Right renal cortex interstitium (tissue), 3 donors: Measurements from ENCODE around the gene RASGRP3. TPM values are rescaled to one million over a fixed set of nuclear protein-coding genes. Genes with fewer than 3 reads are reported as not detected.

ENCODE experiments used
- DNase-seq, 3 donors: peaks; one replicate each; pipeline ENCODE4 v3.0.0-alpha.2; 2013; ENCODE audit warnings: low read depth in 3 of 3, low spot score in 2 of 3
- polyA plus RNA-seq, 3 donors: library from polyadenylated mRNA; unstranded; fragments of 120-200 nt; gene quantifications; one replicate each; pipeline ENCODE4 v1.2.1, GENCODE V29; 2013; ENCODE audit not compliant: insufficient read length in 3 of 3

The RASGRP3 gene
- polyA plus RNA-seq, 3 donors, result 19.5 to 25.1 (median 24.8) TPM

DNA sequence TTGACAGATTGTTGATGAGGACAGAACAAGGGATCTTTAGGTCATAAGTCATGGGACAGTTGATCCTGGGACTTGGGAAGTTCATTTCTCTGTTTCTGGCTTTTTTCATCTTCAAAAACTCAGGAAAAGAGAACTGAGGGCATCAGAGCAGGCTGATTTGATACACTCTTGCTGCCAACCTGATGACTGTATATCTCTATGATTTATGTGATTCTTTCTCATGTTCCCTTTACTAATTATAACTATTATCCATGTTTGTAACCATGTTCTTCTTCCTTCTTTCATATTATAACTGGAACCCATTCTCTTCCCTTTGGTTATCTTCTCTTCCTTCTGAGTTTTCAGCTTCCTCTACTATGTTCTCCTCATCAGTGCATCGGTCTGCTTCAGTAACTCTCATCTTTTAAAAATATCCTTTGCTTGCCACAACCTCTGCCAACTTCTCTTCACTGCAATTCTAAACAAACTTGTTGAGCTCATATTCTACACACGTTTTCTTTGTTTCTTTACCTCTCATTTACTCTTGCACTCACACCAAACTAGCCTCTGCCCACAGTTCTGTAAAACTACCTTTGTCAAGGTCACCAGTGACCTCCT is 13.5 kb downstream of the RASGRP3 start:
- no peak for DNase-seq

GRCh38 chr2:33491441-33492084 is 15.1 kb downstream of the RASGRP3 start:
- no peak for DNase-seq

DNA sequence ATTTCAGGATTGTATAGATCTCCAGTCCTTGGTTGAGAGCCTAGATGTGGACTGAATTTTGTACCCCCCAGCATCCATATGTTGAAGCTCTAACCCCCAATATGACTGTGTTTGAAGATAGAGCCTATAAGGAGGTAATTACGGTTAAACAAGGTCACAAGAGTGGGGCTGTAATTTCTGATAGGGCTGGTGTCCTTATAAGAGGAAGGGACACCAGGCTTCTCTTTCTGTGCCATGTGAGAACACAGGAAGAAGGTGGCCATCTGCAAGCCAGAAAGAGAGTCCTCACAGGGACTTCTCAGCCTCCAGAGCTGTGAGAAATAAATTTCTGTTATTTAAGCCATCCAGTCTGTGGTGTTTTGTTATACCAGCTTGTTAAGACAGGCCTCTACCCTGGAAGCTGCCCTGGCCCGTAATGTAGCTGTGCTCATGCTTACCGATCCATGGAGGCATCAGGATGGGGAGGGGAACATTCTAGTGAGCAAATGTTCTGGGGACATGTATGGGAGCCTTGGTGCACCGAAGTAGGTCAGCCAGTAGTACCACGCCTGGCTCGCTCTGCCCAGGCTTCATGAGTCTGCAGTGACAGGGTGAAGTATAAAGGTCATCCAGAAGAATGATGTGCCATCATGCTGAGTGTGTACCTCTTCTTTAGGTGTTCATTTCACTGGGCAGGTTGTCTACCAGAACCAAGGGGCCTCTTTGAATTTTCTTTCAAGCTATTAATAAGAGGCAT is 16.1 kb downstream of the RASGRP3 start:
- DNase-seq, result no peak

DNA sequence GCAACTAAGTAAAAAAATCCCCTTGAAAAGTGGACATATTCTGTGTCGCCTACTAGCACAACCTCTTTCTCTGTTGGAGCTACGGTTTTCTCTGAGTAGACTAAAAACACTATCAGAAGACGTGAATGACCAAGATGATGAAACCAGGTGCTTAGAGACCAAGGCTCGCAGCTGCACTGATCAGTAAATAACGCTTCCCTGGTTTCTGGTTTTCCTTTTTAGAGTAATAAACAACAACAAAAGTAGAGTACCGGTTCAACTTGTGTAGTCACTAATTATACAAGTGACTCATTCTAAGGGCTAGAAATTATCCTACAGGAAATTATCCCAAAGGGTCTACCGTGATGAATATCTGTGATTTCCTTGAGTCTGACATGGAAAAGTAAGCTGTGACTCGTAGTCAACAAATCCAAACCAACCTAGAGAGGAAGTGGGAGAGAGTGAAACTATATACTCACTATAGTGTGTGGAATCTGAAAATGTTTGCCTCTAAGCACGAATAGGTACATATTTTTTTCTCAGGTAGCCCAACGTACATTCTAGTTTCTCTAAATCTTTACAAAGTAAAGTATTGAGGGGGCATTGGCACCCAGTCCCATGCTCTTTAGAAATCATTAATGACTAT is 17.8 kb downstream of the RASGRP3 start:
- DNase-seq, result no peak

DNA sequence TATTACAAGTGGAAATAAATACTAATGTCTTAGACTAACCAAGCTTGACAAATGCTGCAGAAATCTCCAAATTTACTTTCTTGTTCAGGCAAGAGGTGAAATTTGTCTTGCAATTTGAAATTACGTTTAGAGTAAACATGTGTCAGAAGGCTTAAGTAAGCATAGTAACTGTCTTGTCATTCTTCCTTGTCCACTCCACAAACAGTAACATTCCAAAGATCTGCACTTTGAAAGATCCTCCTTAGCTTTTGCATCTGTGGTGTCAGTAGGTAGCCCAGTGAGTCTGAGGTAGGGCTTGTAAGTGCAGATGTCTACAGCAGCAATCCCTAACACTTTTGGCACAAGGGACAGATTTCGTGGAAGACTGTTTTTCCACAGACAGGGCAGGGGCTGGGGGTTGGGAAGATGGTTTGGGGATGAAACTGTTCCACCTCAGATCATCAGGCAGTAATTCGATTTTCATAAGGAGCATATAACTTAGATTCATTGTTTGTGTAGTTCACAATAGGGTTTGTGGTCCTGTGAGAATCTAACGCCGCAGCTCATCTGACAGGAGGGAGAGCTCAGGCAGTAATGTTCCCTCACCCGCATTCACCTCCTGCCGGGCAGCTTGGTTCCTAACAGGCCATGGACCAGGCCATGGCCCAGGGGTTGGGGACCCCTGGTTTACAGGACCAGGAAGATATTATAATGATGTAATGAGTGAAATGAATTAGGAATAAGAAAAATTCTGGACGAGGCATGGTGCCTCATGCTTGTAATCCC is 18.6 kb downstream of the RASGRP3 start:
- DNase-seq, result no peak

DNA sequence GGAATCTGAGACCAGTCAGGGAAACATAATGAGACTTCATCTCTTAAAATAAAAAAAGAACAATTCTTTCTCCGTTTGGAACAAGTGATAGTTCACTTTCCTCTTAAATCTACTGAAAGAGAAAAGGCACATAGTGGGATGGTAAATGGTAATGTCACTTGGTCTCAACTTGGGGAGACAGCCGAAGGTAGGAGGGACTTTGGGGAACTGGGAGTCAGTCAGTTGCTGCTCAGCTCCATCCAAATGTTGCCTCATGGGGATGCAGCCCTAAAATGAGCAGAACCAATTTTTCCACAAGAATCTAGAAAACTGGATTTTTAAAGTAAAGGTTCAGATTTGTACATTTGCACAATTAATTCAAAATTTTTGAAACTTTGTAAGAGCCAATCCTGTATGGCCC is 19.2 kb downstream of the RASGRP3 start:
- no peak for DNase-seq

DNA sequence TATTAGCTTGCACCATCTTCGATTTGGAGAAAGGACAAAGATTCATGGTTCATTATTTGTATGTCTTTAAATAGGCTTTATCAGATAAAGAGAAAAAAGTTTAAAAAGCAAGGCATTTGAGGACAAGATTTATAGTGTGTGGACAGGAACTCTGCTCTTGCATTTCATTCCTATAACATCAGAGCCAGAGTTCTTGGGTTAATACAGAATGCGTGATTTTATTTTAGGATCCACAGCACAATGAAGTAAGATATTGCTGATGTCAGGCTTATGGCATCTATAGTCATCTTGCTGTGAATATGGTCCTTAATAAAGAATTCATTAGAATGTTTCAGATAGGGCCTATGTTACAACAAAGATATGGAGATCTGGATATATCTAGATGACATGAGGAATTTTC is 19.7 kb downstream of the RASGRP3 start:
- no peak for DNase-seq

GRCh38 chr2:33496726-33497125 is 20.3 kb downstream of the RASGRP3 start:
- DNase-seq, result no peak

DNA sequence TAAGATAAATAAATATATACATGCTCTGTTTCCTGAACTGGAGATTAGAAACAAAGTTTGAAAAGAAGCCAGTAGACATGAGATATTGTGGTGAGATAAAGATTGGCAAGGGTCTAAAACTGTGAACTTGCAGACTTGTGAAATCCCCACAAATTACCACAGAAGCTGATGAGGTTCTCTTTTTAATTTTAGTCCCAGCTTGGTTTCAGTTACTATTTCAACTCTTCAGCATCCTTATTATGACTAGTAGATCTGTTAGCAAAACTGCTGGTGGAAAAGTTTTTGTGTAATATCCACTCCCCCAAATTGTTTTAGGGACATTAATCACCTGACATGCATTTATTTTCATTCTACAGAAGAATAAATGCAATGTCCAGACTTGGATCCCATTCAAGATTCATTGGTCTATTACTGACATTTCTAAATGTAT is 20.8 kb downstream of the RASGRP3 start:
- DNase-seq, result no peak

- DNase-seq, result no peak
These were observed 22.0 kb downstream of the RASGRP3 start for GRCh38 chr2:33498291-33498956.

- no peak for DNase-seq
These were observed 23.7 kb downstream of the RASGRP3 start for GRCh38 chr2:33500177-33500576.

DNA sequence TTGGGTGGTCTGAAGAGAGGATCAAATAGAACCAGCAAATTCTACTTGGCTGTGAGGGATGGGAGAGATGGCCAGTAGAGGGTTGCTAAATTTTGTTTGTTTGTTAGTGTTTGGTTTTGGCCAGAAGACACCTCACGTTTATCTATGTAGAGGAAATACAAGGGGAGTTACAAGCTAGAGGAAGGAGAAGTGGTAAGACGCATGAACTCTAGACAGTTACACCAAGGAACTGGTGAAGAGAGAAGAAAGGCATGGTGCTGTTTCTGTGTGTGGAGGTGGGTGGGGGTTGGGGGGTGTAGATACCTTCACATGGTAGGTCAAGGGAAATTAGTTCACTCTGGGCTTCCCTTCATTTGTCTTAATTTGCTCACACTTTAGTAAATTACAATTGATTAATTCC is 25.6 kb downstream of the RASGRP3 start:
- no peak for DNase-seq

DNA sequence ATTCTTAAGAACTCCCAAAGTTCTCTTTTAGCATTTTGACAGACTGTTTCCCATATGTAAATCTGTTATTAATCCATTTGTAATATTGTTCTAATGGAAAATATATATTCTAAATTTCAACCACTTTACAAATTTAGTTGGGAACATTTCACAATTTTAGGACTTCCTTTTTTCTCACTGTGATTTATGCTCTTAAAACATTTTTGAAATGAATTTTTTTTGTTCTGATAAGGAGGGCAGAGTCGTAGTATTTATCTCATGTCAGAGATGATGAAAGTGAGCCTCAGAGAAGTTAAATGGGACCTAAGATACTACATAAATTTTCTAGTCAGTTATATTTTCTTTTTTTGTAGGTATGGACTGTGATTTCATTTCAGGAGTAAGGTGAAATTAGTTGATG is 26.6 kb downstream of the RASGRP3 start:
- no peak for DNase-seq

- no peak for DNase-seq
These were observed 29.5 kb downstream of the RASGRP3 start for GRCh38 chr2:33505966-33506365.

DNA sequence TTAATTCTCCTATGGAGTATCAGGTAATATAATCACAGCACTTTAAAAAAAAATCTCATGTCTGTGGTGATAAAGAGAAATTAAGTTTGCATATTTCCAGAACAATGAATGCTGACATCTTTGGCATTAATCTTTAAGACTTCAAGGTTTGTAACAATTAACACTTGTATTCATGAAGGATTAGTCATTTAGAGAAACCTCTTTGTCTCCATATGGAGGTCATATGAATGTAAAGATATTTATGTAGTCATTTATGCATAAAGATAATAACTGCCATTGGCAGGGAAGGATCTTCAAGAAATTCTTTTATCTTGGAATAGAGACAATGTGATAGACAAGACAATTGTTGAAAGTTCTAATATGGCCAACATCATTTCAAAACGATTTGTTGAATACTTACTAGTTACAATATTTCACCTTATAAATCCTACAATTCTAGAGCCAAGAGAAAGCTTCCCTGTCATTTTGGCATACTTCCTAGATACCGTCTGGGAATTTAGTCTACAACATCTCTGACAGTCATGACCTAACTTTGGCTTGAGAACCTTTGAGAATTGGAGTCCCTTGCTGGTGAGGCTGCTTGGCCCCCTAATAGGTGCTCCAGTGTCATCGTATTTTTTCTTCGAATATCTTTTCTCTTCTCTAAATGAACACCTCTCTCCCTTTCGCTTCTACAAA is 33.6 kb downstream of the RASGRP3 start:
- no peak for DNase-seq

- no peak for DNase-seq
These were observed 34.1 kb downstream of the RASGRP3 start for GRCh38 chr2:33510586-33510968.

DNA sequence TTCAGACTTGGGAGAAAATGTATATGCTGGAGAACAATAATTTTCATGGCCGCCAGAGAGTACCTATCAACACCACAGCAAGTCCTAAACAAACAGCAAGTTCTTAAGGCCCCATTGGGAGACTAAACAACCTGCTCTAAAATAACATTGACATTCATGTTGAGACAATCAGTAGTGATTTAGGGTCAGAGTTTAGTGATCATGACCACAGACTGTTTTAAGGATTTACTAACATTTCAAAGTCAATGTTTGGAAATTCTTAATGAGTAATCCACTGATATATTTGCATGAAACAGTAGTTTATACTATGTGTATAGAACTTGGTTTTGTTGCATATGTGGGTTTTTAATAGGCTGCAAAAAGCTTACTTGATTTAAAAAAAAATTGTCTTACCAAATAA is 34.7 kb downstream of the RASGRP3 start:
- DNase-seq, result no peak

GRCh38 chr2:33512112-33512511 is 35.7 kb downstream of the RASGRP3 start:
- no peak for DNase-seq

DNA sequence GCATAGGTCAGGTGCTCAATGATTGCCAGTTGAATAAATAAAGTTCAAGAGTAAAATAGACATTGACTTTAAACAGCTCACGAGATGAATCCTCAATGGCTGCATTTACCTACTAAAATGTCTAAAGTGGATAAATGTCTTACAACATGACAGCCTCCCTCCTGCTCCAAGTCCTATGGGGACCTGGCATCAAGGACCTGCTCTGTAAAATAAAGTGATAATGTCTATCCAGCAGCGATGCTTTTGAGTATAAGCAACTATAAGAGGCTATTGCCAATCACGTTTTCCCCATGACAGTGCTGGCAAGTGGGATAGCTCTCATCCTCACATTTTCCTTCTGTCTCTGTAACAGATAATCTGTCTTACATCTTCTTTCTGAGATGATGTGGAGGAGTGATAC is 37.0 kb downstream of the RASGRP3 start:
- no peak for DNase-seq

DNA sequence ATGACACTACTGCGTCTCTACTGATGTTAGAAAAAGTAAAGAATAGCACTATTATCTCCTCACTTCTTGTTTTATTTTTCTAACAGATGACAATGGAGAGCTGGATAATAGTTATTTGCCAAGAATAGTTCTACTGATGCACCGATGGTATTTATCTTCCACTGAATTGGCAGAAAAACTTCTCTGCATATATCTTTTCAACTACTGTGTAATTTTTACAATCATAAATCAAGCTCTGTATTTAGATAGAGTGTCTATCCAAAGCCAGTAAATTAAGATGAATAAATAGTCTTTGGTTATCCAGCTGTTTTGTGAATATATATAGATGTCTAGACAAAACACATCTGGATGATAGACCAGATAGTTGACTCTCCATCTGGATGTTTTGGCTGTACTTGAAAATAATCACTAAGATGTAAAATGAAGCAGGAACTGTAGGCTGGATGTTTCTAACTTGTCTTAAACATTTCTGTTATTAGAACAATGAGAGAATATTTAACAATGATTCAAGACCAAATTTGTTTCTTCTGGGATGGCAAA is 40.1 kb downstream of the RASGRP3 start:
- DNase-seq, result no peak
